Measurements from ENCODE around the gene TBXAS1. TPM values are rescaled to one million over a fixed set of nuclear protein-coding genes. Genes with fewer than 3 reads are reported as not detected.

Gene TBXAS1
- total RNA-seq, 2 experiments from 2014 or later, result 1.5 to 1.8 TPM

DNA sequence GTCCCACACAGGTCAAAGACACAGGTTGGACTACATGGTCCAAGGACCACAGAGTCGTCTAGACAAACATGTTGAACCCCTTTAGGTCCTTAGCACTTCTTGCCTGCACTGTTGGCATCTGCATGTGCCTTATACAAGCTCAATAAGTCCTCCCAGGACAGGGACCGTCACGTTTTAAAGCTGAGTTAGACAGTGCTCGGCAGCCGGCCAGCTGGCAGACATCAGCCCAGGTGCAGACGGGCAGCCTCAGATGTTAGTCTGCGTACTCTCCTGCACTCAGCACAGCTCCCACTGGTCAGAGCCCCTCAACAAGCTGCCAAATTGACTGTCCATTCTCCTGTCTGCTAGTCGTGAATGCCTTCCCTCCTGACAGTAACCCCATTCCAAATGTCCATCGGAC is 198.8 kb downstream of the TBXAS1 start:
- ChIA-PET POLR2A (no interaction called here), CTCF (no interaction called here)

GRCh38 chr7:140028311-140028710 is 199.2 kb downstream of the TBXAS1 start:
- POLR2A ChIA-PET, result no interaction called here
- CTCF ChIA-PET, result no interaction called here

DNA sequence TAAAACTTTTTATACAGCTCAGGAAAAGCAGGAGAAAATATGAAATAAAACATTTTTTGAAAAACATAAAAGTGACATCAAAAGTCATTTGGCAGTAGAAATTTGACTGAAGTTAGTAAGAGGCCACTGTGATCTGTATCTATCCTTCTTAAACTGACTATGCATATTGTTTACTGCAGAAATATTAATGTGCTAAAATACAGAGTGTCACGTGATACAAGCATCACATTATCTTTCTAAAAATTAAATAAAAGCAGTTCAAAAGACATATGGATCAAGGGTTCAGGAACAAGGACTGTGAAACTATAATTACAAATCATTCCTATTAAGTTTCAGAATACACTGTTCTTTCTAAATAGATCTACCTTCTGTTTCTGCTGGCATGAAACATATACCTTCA is 200.0 kb downstream of the TBXAS1 start:
- CTCF ChIA-PET, result no interaction called here
- POLR2A ChIA-PET, result no interaction called here

DNA sequence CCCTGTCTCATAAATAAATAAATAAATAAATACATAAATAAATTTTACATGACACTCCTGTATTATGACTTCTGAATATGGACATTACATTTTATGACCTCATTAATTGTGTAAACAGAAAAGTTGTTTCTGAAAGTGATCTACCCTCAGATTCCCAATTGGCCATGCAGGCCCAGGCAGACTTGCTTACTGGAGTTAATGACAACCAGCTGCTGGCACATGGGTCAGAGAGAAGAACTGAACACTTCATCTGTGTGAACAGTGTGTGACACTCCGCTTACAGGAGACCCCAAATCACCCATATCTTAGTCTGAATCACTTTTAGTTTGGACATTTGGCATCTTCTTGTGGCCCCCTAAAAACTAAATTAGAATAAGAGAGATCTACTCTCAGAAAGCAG is 202.3 kb downstream of the TBXAS1 start:
- ChIA-PET POLR2A (no interaction called here), CTCF (no interaction called here)

GRCh38 chr7:140033036-140033435 is 204.0 kb downstream of the TBXAS1 start:
- ChIA-PET POLR2A (no interaction called here), CTCF (no interaction called here)

GRCh38 chr7:140033779-140034363 is 204.8 kb downstream of the TBXAS1 start:
- CTCF ChIA-PET, result interaction anchor here (0.6 kb wide), 1 partner anchor 594 kb away, joined by 3 read pairs; no protein-coding TSS in a partner anchor

DNA sequence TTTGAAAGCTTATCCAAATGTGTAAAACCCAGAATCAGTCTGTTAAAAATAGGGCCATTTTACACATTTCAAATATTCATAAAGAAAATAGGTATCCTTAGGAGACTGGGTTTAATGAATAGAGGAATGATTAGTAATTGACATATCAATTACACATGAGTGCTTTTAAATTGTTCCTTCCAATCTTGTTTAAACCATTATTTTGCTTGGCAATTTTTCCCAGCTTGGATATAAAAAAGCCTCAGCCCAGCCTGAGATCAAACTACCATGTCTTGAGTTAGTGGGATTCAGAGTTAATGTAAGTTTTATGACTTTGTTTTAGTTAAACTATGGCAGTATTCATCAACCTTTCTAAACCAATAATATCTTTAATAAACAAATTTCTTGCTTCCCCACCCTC is 205.4 kb downstream of the TBXAS1 start:
- CTCF ChIA-PET, result no interaction called here
- POLR2A ChIA-PET, result no interaction called here

More at GRCh38 chr7:140033779-140034363, 204.8 kb downstream of the TBXAS1 start:
- POLR2A ChIA-PET, result no interaction called here

GRCh38 chr7:140035400-140036223 is 206.5 kb downstream of the TBXAS1 start:
- ChIA-PET POLR2A (no interaction called here), CTCF (interaction anchor here (0.7 kb wide), 1 partner anchor 571 kb away, joined by 3 read pairs; no protein-coding TSS in a partner anchor)

GRCh38 chr7:140036224-140036962 is 207.3 kb downstream of the TBXAS1 start:
- ChIA-PET POLR2A (no interaction called here), CTCF (no interaction called here)

GRCh38 chr7:140039066-140039465 is 210.0 kb downstream of the TBXAS1 start:
- POLR2A ChIA-PET, result no interaction called here
- CTCF ChIA-PET, result no interaction called here

DNA sequence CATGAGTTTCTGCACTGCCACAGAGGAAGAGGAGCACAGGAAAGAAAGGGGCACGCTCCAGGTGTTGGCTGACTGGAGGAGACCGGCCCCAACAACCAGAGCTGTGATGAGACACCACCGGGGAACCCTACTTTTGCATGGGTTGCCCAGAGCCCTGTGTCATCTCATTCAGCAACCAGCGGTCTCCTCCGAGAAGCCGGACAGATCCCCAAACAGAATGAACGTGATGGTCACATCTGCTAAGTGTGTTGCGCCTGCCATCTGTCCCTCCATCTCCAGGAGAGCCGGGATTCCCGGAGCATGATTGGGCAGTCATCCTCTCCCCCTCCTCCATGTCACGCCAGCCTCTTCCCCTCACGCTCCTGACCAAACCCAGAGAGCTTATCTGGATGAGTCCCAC is 210.8 kb downstream of the TBXAS1 start:
- CTCF ChIA-PET, result no interaction called here
- POLR2A ChIA-PET, result no interaction called here

- ChIA-PET POLR2A (no interaction called here), CTCF (no interaction called here)
Measured at GRCh38 chr7:140041659-140042385, 212.8 kb downstream of the TBXAS1 start.

DNA sequence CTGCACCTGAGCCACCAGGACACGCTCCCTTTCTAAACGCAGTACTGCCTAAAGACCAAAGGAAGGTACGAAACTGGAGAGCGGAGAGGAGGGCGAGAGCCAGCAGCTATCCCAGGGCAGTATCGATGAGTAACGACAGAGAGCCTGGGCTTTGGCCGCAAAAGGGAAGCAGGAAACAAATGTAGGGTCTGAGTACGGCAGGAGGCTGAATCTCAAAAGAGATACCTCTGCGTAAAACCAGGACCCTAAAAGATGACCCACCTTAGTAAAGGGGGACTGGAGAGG is 213.3 kb downstream of the TBXAS1 start:
- ChIA-PET CTCF (no interaction called here), POLR2A (no interaction called here)

DNA sequence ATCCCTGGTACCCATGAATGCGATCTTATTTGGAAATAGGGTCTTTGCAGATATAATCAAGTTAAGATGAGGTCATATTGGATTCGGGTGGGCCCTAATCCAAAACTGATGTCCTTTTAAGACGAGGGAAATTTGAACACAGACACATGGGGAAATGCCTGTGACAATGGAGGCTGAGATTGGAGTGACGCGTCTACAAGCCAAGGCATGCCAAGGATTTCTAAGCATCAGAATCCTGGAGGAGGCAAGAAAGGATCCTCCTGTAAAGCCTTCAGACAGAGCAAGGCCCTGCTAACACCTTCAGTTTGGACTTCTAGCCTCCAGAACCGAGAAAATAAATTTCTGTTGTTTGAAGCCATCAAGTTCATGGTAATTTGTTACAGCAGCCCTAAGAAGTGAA is 215.2 kb downstream of the TBXAS1 start:
- CTCF ChIA-PET, result no interaction called here
- POLR2A ChIA-PET, result no interaction called here

GRCh38 chr7:140045697-140046096 is 216.6 kb downstream of the TBXAS1 start:
- CTCF ChIA-PET, result no interaction called here
- POLR2A ChIA-PET, result no interaction called here

- CTCF ChIA-PET, result no interaction called here
- POLR2A ChIA-PET, result no interaction called here
Measured at GRCh38 chr7:140047197-140047596, 218.1 kb downstream of the TBXAS1 start.

- ChIA-PET CTCF (no interaction called here), POLR2A (no interaction called here)
Measured at GRCh38 chr7:140048138-140048537, 219.1 kb downstream of the TBXAS1 start.

DNA sequence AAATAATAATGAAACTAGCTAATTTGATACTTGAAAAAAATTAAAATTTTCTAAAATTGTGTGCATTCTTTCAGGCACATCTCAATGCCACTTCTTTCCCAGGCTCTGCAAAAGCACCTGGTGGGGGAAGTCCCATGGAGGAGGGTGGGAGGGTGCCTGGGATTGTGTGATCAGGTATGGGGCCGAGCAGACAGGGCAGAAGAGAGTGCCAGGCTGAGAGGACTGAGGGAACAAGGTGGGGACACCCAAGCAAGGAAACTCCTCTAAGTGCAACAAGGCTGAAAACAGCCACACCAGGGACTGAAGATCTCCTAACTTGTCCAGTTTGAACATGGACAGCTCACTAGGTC is 219.9 kb downstream of the TBXAS1 start:
- POLR2A ChIA-PET, result no interaction called here
- CTCF ChIA-PET, result no interaction called here

DNA sequence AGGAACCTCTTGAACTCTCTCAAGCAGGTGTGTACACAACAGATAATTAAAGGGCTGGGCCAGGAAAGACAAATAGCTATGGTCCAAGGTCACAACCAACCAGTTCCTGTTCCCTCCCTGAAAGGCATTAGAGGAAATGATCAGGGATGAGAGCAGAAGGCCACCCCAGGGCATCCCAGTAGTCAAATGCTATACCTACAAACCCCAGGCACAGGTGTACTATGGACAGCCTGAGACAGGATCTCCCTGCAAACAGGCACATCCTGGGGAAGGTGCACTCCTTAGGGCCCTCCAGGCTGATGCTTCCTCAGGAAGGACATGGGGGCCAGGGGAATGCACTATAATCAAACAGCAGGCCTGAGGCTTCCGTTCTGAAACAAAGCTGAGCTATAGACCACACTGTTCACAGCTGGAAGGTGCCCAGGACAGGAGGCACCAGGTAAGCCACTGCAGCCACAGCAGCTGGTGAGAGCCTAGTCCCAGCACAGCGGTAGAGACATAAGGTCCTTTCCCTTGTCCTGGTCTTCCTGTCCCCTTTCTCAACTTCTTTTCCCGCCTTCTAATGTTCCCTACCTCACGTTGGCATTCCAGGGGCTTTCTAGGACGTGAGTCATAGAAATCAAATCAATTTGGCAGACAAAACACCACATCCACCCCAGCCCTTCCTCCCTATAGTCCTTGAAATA is 220.4 kb downstream of the TBXAS1 start:
- POLR2A ChIA-PET, result no interaction called here
- CTCF ChIA-PET, result no interaction called here

GRCh38 chr7:140050100-140050499 is 221.0 kb downstream of the TBXAS1 start:
- POLR2A ChIA-PET, result no interaction called here
- CTCF ChIA-PET, result no interaction called here
